Smooth muscle cell (in vitro differentiated cells): Measurements from ENCODE around the gene SLC22A12. TPM values are rescaled to one million over a fixed set of nuclear protein-coding genes. Genes with fewer than 3 reads are reported as not detected.

Source experiments
- DNase-seq: peaks from one replicate; lab custom pipeline; 2025; ENCODE audit not compliant: unreplicated experiment; lab: John Stamatoyannopoulos, UW
- H2AFZ ChIP-seq: fragments of 200-600 bp; sonication (generic); 2 replicates; pipeline ENCODE4 v1.6.0; 2016; ENCODE audit warnings: antibody characterized with exemption, low read depth, mild to moderate bottlenecking
- H3F3A ChIP-seq: fragments of 200-600 bp; sonication (generic); 2 replicates; pipeline ENCODE4 v1.6.0; 2017; ENCODE audit warnings: antibody characterized with exemption, low read depth
- H3K27ac ChIP-seq: fragments of 200-600 bp; sonication (generic); 2 replicates; pipeline ENCODE4 v1.5.1; 2016; ENCODE audit warnings: low read depth, mild to moderate bottlenecking
- H3K27me3 ChIP-seq: fragments of 200-600 bp; sonication (generic); 2 replicates; pipeline ENCODE4 v1.6.1; 2016; ENCODE audit warnings: low read depth, mild to moderate bottlenecking
- H3K36me3 ChIP-seq: fragments of 200-600 bp; sonication (generic); 2 replicates; pipeline ENCODE4 v1.5.1; 2016; ENCODE audit warnings: low read depth
- H3K4me1 ChIP-seq: fragments of 200-600 bp; sonication (generic); 2 replicates; pipeline ENCODE4 v1.5.1; 2016; ENCODE audit warnings: low read depth
- H3K4me2 ChIP-seq: fragments of 200-600 bp; sonication (generic); 2 replicates; pipeline ENCODE4 v1.6.0; 2016; ENCODE audit warnings: mild to moderate bottlenecking
- H3K4me3 ChIP-seq: fragments of 200-600 bp; sonication (generic); 2 replicates; pipeline ENCODE4 v1.5.1; 2016; ENCODE audit warnings: mild to moderate bottlenecking
- H3K79me2 ChIP-seq: fragments of 200-600 bp; sonication (generic); 2 replicates; pipeline ENCODE4 v1.6.0; 2016; ENCODE audit warnings: low read depth, mild to moderate bottlenecking
- H3K9ac ChIP-seq: fragments of 200-600 bp; sonication (generic); 2 replicates; pipeline ENCODE4 v1.6.0; 2016; ENCODE audit warnings: low read depth
- H3K9me3 ChIP-seq: fragments of 200-600 bp; sonication (generic); replicated peaks from 2 replicates; pipeline ENCODE4 v1.5.1; 2016; ENCODE audit warnings: low read depth
- H4K20me1 ChIP-seq: fragments of 200-600 bp; sonication (generic); 2 replicates; pipeline ENCODE4 v1.6.0; 2016; ENCODE audit warnings: low read depth
- CTCF ChIP-seq: fragments of 200-600 bp; sonication (generic); IDR thresholded peaks from 2 replicates; pipeline ENCODE4 v1.5.1; 2017; ENCODE audit warnings: borderline replicate concordance, mild to moderate bottlenecking, antibody characterized with exemption; ENCODE audit not compliant: insufficient read depth, poor library complexity, severe bottlenecking
- WGBS: methylation state at CpG from one replicate; pipeline ENCODE4 v1.1.7; 2016; ENCODE audit warnings: low lambda C conversion rate; 5-methylcytosine and 5-hydroxymethylcytosine counted together
- polyA plus RNA-seq: library from polyadenylated mRNA; unstranded; fragments of >200 nt; fragmentation: Nextera tagmentation; extraction: Ambion mirVana; gene quantifications from 2 replicates; pipeline ENCODE4 v1.2.1, GENCODE V29; 2016
- total RNA-seq: library from RNA; depleted of rRNA; stranded (reverse); fragments of >200 nt; gene quantifications from 2 replicates; pipeline ENCODE4 v1.2.3, GENCODE V29; 2014

Gene SLC22A12
- total and polyA plus RNA-seq, 2 experiments from 2014 or later = not detected

GRCh38 chr11:64598106-64598796, 7.2 kb downstream of the SLC22A12 start:
- no peak for DNase-seq
- WGBS = 91% methylated on average over 12 of the region's 12 CpGs
- no peak for TF ChIP-seq CTCF

GRCh38 chr11:64598797-64599697, 8.0 kb downstream of the SLC22A12 start:
- no peaks in the 10 kb centered on the region for H3K9me3 ChIP-seq
- no peak overlapping the region for H3K4me2 ChIP-seq
- no peaks in the 10 kb centered on the region for H3K79me2 ChIP-seq
- no peak for TF ChIP-seq CTCF
- H3K4me1 ChIP-seq = no peaks in the 10 kb centered on the region
- no peaks in the 10 kb centered on the region for H4K20me1 ChIP-seq
- no peaks in the 10 kb centered on the region for H3K36me3 ChIP-seq
- 93% methylated on average over 21 of the region's 23 CpGs for WGBS
- no peaks in the 10 kb centered on the region for H3K27me3 ChIP-seq
- no peak overlapping the region for H3K4me3 ChIP-seq
- H3K27ac ChIP-seq = no peak overlapping the region
- H3K9ac ChIP-seq = no peak overlapping the region
- DNase-seq = no peak
- no peaks in the 10 kb centered on the region for H3F3A ChIP-seq
- H2AFZ ChIP-seq = no peak overlapping the region

More at GRCh38 chr11:64598106-64598796, 7.2 kb downstream of the SLC22A12 start:
- no peak overlapping the region for H3K9ac ChIP-seq
- no peaks in the 10 kb centered on the region for H3K4me1 ChIP-seq
- no peaks in the 10 kb centered on the region for H3K9me3 ChIP-seq
- no peak overlapping the region for H2AFZ ChIP-seq
- H3K27me3 ChIP-seq = no peaks in the 10 kb centered on the region
- no peaks in the 10 kb centered on the region for H3K36me3 ChIP-seq
- H3K27ac ChIP-seq = no peak overlapping the region
- no peaks in the 10 kb centered on the region for H3K79me2 ChIP-seq
- H4K20me1 ChIP-seq = no peaks in the 10 kb centered on the region
- H3F3A ChIP-seq = no peaks in the 10 kb centered on the region
- H3K4me2 ChIP-seq = no peak overlapping the region
- H3K4me3 ChIP-seq = no peak overlapping the region

GRCh38 chr11:64599698-64600211, 8.7 kb downstream of the SLC22A12 start:
- WGBS = 92% methylated on average over 17 of the region's 17 CpGs

More at GRCh38 chr11:64599698-64600211, 8.7 kb downstream of the SLC22A12 start:
- H3F3A ChIP-seq = no peaks in the 10 kb centered on the region
- DNase-seq = no peak
- H4K20me1 ChIP-seq = no peaks in the 10 kb centered on the region
- no peak overlapping the region for H3K4me3 ChIP-seq
- H3K27ac ChIP-seq = no peak overlapping the region
- H3K4me2 ChIP-seq = no peak overlapping the region
- H3K27me3 ChIP-seq = no peaks in the 10 kb centered on the region
- no peaks in the 10 kb centered on the region for H3K4me1 ChIP-seq
- no peaks in the 10 kb centered on the region for H3K9me3 ChIP-seq
- H3K79me2 ChIP-seq = no peaks in the 10 kb centered on the region
- H3K9ac ChIP-seq = no peak overlapping the region
- H2AFZ ChIP-seq = no peak overlapping the region
- H3K36me3 ChIP-seq = no peaks in the 10 kb centered on the region
- TF ChIP-seq CTCF = no peak
